SK-N-SH (cell line): Measurements from ENCODE around the gene CASQ1. TPM values are rescaled to one million over a fixed set of nuclear protein-coding genes. Genes with fewer than 3 reads are reported as not detected.

Experiments used
- CTCF ChIA-PET: fragments of 300-600, 350-600 bp; formaldehyde crosslinking; extraction: SDS; loops from one replicate; lab custom pipeline; 2021; lab: Yijun Ruan, JAX
- POLR2A ChIA-PET: fragments of 350-600 bp; sonication (Branson Sonifier 250); formaldehyde crosslinking; extraction: SDS; loops from one replicate; lab custom pipeline; 2020; ENCODE audit warnings: antibody characterized with exemption, inconsistent platforms; lab: Yijun Ruan, JAX
- DNase-seq: peaks from one replicate; pipeline ENCODE4 v3.0.0; 2012
- H2AFZ ChIP-seq: fragments of 200-600 bp; sonication (generic); 2 replicates; pipeline ENCODE4 v1.8.1; 2016; ENCODE audit warnings: antibody characterized with exemption, mild to moderate bottlenecking, low read depth
- H3F3A ChIP-seq: fragments of 200-600 bp; sonication (generic); replicated peaks from 2 replicates; pipeline ENCODE3; 2016; ENCODE audit warnings: antibody characterized with exemption, mild to moderate bottlenecking; ENCODE audit not compliant: insufficient read depth
- H3K27ac ChIP-seq, 2 experiments: fragments of 200-500 bp in 1 of 2; fragments of 200-600 bp in 1 of 2; sonication (Bioruptor generic) in 1 of 2; sonication (generic), shearing (Covaris generic) in 1 of 2; 2 replicates each; pipeline versions ENCODE4 v1.5.1 to v1.6.1; 2014 to 2016; ENCODE audit warnings: low read depth in 2 of 2, inconsistent platforms in 1 of 2, low read length in 1 of 2, mild to moderate bottlenecking in 1 of 2, mixed read lengths in 1 of 2
- H3K27me3 ChIP-seq: fragments of 200-600 bp; sonication (generic), shearing (Covaris generic); 2 replicates; pipeline ENCODE4 v1.6.1; 2016; ENCODE audit warnings: mixed run types; ENCODE audit not compliant: insufficient read depth
- H3K36me3 ChIP-seq, 2 experiments: fragments of 200-500 bp in 1 of 2; fragments of 200-600 bp in 1 of 2; sonication (Bioruptor generic) in 1 of 2; sonication (generic) in 1 of 2; replicated peaks in 1 of 2; 2 replicates each; pipeline versions ENCODE3 to v1.5.1; 2014 to 2016; ENCODE audit warnings: low read length in 1 of 2, mild to moderate bottlenecking in 1 of 2; ENCODE audit not compliant: insufficient read depth in 2 of 2, control insufficient read depth in 1 of 2
- H3K4me1 ChIP-seq, 2 experiments: fragments of 200-500 bp in 1 of 2; fragments of 200-600 bp in 1 of 2; sonication (Bioruptor generic) in 1 of 2; sonication (generic), shearing (Covaris generic) in 1 of 2; 2 replicates each; pipeline versions ENCODE4 v1.5.1 to v1.6.1; 2014 to 2016; ENCODE audit warnings: low read depth in 1 of 2, low read length in 1 of 2, mixed run types in 1 of 2; ENCODE audit not compliant: insufficient read depth in 2 of 2, control insufficient read depth in 1 of 2
- H3K4me2 ChIP-seq: fragments of 200-600 bp; sonication (generic), shearing (Covaris generic); 2 replicates; pipeline ENCODE4 v1.6.1; 2017; ENCODE audit warnings: mixed run types
- H3K4me3 ChIP-seq, 2 experiments: fragments of 200-500 bp in 1 of 2; fragments of 200-600 bp in 1 of 2; sonication (Bioruptor generic) in 1 of 2; sonication (generic), shearing (Covaris generic) in 1 of 2; 2 replicates each; pipeline versions ENCODE4 v1.5.1 to v1.8.1; 2014 to 2016; ENCODE audit warnings: low read depth in 2 of 2, inconsistent platforms in 1 of 2, low read length in 1 of 2, mild to moderate bottlenecking in 1 of 2, mixed read lengths in 1 of 2, moderate library complexity in 1 of 2
- H3K79me2 ChIP-seq: fragments of 200-600 bp; sonication (generic); 2 replicates; pipeline ENCODE4 v1.8.1; 2017; ENCODE audit warnings: mild to moderate bottlenecking; ENCODE audit not compliant: insufficient read depth
- H3K9ac ChIP-seq: fragments of 200-600 bp; sonication (generic); 2 replicates; pipeline ENCODE4 v1.6.1; 2017; ENCODE audit warnings: mixed run types
- H3K9me2 ChIP-seq: fragments of 200-600 bp; sonication (generic); 2 replicates; pipeline ENCODE4 v1.6.1; 2017; ENCODE audit warnings: mixed run types
- H3K9me3 ChIP-seq: fragments of 200-600 bp; sonication (generic); 2 replicates; pipeline ENCODE4 v1.6.1; 2017; ENCODE audit warnings: mixed run types, mild to moderate bottlenecking, moderate library complexity
- H4K20me1 ChIP-seq: fragments of 200-600 bp; sonication (generic); 2 replicates; pipeline ENCODE4 v1.6.1; 2017; ENCODE audit warnings: mild to moderate bottlenecking, mixed run types; ENCODE audit not compliant: insufficient read depth
- ELF1 ChIP-seq: IDR thresholded peaks from 2 replicates; pipeline ENCODE4 v1.4.0; 2012
- FOXJ3 ChIP-seq: sonication (generic); formaldehyde crosslinking; IDR thresholded peaks from 2 replicates; pipeline ENCODE4 v1.5.1; 2020; ENCODE audit warnings: mild to moderate bottlenecking, missing genetic modification reagents
- FOXM1 ChIP-seq: IDR thresholded peaks from 2 replicates; pipeline ENCODE4 v1.4.0; 2012; ENCODE audit warnings: low read depth, mild to moderate bottlenecking
- GABPA ChIP-seq: IDR thresholded peaks from 2 replicates; pipeline ENCODE4 v1.4.0; 2012; ENCODE audit warnings: low read depth, mild to moderate bottlenecking
- JUND ChIP-seq: IDR thresholded peaks from 2 replicates; pipeline ENCODE4 v1.4.0; 2012
- MEF2A ChIP-seq: IDR thresholded peaks from 2 replicates; pipeline ENCODE4 v1.4.0; 2012; ENCODE audit warnings: low read depth, borderline replicate concordance
- PBX3 ChIP-seq: IDR thresholded peaks from 2 replicates; pipeline ENCODE4; 2012
- POLR2AphosphoS5 ChIP-seq: IDR thresholded peaks from 2 replicates; pipeline ENCODE4 v1.6.1; 2012; ENCODE audit warnings: low read depth, low read length
- RCOR1 ChIP-seq: fragments of 150-350 bp; IDR thresholded peaks from 2 replicates; pipeline ENCODE4 v1.6.1; 2017; ENCODE audit warnings: antibody characterized with exemption, low read length
- RFX5 ChIP-seq: IDR thresholded peaks from 2 replicates; pipeline ENCODE4 v1.6.1; 2012; ENCODE audit warnings: mild to moderate bottlenecking, improper control_type of control experiment, low read length
- TAF1 ChIP-seq: IDR thresholded peaks from 2 replicates; pipeline ENCODE4 v1.6.1; 2012; ENCODE audit warnings: low read depth, mild to moderate bottlenecking, low read length, moderate library complexity, borderline replicate concordance
- USF1 ChIP-seq: IDR thresholded peaks from 2 replicates; pipeline ENCODE4 v1.4.0; 2012; ENCODE audit warnings: low read depth, borderline replicate concordance
- WGBS: methylation state at CpG from one replicate; pipeline ENCODE4 v1.1.6; 2017; ENCODE audit warnings: low lambda C conversion rate; 5-methylcytosine and 5-hydroxymethylcytosine counted together
- polyA plus RNA-seq, 3 experiments: library from polyadenylated mRNA; depleted of rRNA; stranded (reverse); fragments of >200 nt; gene quantifications; 2 replicates each; pipeline ENCODE4 v1.2.3, GENCODE V29; 2012
- TF ChIP-seq, protein P1 (sequence below): IDR thresholded peaks from 2 replicates; pipeline ENCODE4 v1.4.0; 2012; ENCODE audit warnings: low read depth, borderline replicate concordance

Gene CASQ1
- polyA plus RNA-seq, 1 of the 3 experiments (the other 2 are of a cell fraction): 0.08 TPM

- Histone ChIP-seq H3K79me2 (peaks cover 8% of the 10 kb centered on the region; the same call in 1 of the 2 replicates), H3K27me3 (no peaks in the 10 kb centered on the region), H3K9me3 (no peaks in the 10 kb centered on the region), H2AFZ (no peak overlapping the region), H3K4me2 (no peak overlapping the region), H3K27ac (no peak overlapping the region), H3F3A (no peaks in the 10 kb centered on the region), H4K20me1 (no peaks in the 10 kb centered on the region; the same call in 1 of the 2 replicates), H3K4me1 (no peaks in the 10 kb centered on the region), H3K36me3 (peaks cover 72 to 76% of the 10 kb centered on the region in 2 experiments), H3K9ac (no peak overlapping the region), H3K9me2 (no peaks in the 10 kb centered on the region), H3K4me3 (no peak overlapping the region)
- WGBS: 92% methylated on average over 2 of the region's 2 CpGs
- no peak for DNase-seq
- CTCF ChIA-PET: interaction anchor here (0.9 to 26.9 kb wide), 5 partner anchors 14 to 137 kb away, joined by 3 to 293 read pairs (median 20); partner anchors contain the start of gene CASQ1
- no peak for TF ChIP-seq TAF1
- no peak for TF ChIP-seq MEF2A
- TF ChIP-seq GABPA: no peak
- TF ChIP-seq RCOR1: no peak
- TF ChIP-seq JUND: no peak
- no peak for TF ChIP-seq USF1
- TF ChIP-seq RFX5: no peak
- TF ChIP-seq PBX3: no peak
- POLR2A ChIA-PET: no interaction called here
Observed at GRCh38 chr1:160237558-160237957, 47.2 kb downstream of the CASQ1 start.

- CTCF ChIA-PET: interaction anchor here (0.9 to 26.9 kb wide), 7 partner anchors 13 to 153 kb away, joined by 3 to 293 read pairs (median 6); partner anchors contain the start of gene CASQ1
- 91% methylated on average over 5 of the region's 5 CpGs for WGBS
- H3K27me3 ChIP-seq: no peaks in the 10 kb centered on the region
- TF ChIP-seq FOXM1: no peak
- no peak for TF ChIP-seq USF1
- TF ChIP-seq PBX3: no peak
- TF ChIP-seq, protein P1, sequence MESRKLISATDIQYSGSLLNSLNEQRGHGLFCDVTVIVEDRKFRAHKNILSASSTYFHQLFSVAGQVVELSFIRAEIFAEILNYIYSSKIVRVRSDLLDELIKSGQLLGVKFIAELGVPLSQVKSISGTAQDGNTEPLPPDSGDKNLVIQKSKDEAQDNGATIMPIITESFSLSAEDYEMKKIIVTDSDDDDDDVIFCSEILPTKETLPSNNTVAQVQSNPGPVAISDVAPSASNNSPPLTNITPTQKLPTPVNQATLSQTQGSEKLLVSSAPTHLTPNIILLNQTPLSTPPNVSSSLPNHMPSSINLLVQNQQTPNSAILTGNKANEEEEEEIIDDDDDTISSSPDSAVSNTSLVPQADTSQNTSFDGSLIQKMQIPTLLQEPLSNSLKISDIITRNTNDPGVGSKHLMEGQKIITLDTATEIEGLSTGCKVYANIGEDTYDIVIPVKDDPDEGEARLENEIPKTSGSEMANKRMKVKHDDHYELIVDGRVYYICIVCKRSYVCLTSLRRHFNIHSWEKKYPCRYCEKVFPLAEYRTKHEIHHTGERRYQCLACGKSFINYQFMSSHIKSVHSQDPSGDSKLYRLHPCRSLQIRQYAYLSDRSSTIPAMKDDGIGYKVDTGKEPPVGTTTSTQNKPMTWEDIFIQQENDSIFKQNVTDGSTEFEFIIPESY: no peak
- TF ChIP-seq MEF2A: no peak
- no peak for TF ChIP-seq FOXJ3 (CRISPR knock-in tag)
- no peak for TF ChIP-seq ELF1
- no peak for TF ChIP-seq POLR2AphosphoS5
- TF ChIP-seq RCOR1: no peak
- TF ChIP-seq, all 33 proteins: peak for 0
- no peaks in the 10 kb centered on the region for H3K9me2 ChIP-seq
- H3K79me2 ChIP-seq: peaks cover 17% of the 10 kb centered on the region; the same call in 1 of the 2 replicates
- H3K27ac ChIP-seq: no peak overlapping the region
- no peak overlapping the region for H3K9ac ChIP-seq
- no peak for DNase-seq
- H3F3A ChIP-seq: no peaks in the 10 kb centered on the region
- POLR2A ChIA-PET: no interaction called here
- no peaks in the 10 kb centered on the region for H3K4me1 ChIP-seq
- no peaks in the 10 kb centered on the region for H3K9me3 ChIP-seq
- H3K4me3 ChIP-seq: no peak overlapping the region
- peaks cover 75 to 76% of the 10 kb centered on the region in 2 experiments for H3K36me3 ChIP-seq
- no peak overlapping the region for H2AFZ ChIP-seq
- no peak overlapping the region for H3K4me2 ChIP-seq
- H4K20me1 ChIP-seq: no peaks in the 10 kb centered on the region; the same call in 1 of the 2 replicates
Observed at GRCh38 chr1:160238408-160238807, 48.0 kb downstream of the CASQ1 start.
